Type B pancreatic cell (in vitro differentiated cells): Measurements from ENCODE around the gene SELENON. TPM values are rescaled to one million over a fixed set of nuclear protein-coding genes. Genes with fewer than 3 reads are reported as not detected.

ENCODE experiments used
- DNase-seq: peaks from one replicate; pipeline ENCODE4 v3.0.0; 2021; ENCODE audit warnings: mixed read lengths; ENCODE audit not compliant: unreplicated experiment; ENCODE audit errors: extremely low spot score
- H3K27ac Mint-ChIP-seq: 2 replicates; pipeline ENCODE4 v1.8.0; 2021; ENCODE audit warnings: mild to moderate bottlenecking, mixed read lengths
- H3K27me3 Mint-ChIP-seq: 2 replicates; pipeline ENCODE4 v1.8.0; 2021; ENCODE audit warnings: mixed read lengths
- H3K36me3 Mint-ChIP-seq: 2 replicates; pipeline ENCODE4 v1.8.0; 2021; ENCODE audit warnings: mixed read lengths
- H3K4me1 Mint-ChIP-seq: one replicate; pipeline ENCODE4 v1.8.0; 2021; ENCODE audit warnings: mixed read lengths; ENCODE audit not compliant: unreplicated experiment
- H3K4me3 Mint-ChIP-seq: 2 replicates; pipeline ENCODE4 v1.8.0; 2021; ENCODE audit warnings: mild to moderate bottlenecking, mixed read lengths
- H3K9me3 Mint-ChIP-seq: 2 replicates; pipeline ENCODE4 v1.8.0; 2021; ENCODE audit warnings: mixed read lengths
- CTCF ChIP-seq: fragments of 200-600 bp; sonication (generic); conservative IDR thresholded peaks from 2 replicates; pipeline ENCODE4 v1.5.0; 2021; ENCODE audit warnings: antibody characterized with exemption, mild to moderate bottlenecking
- total RNA-seq: library from RNA; stranded (reverse); gene quantifications from 2 replicates; pipeline ENCODE4 v1.2.1, GENCODE V29; 2021; ENCODE audit warnings: low replicate concordance

The SELENON gene
- total RNA-seq, 1 donor from 2014 or later: 68.7 TPM

- Mint-ChIP-seq H3K9me3 (no peaks in the 10 kb centered on the region), H3K36me3 (no peaks in the 10 kb centered on the region), H3K27ac (peak overlapping the region; percentile 14), H3K4me1 (peaks cover 32% of the 10 kb centered on the region), H3K4me3 (no peak overlapping the region), H3K27me3 (peaks cover 7% of the 10 kb centered on the region)
- TF ChIP-seq CTCF: no peak
- no peak for DNase-seq
Measured at GRCh38 chr1:25795946-25796810, 3.8 kb upstream of the SELENON start.

DNA sequence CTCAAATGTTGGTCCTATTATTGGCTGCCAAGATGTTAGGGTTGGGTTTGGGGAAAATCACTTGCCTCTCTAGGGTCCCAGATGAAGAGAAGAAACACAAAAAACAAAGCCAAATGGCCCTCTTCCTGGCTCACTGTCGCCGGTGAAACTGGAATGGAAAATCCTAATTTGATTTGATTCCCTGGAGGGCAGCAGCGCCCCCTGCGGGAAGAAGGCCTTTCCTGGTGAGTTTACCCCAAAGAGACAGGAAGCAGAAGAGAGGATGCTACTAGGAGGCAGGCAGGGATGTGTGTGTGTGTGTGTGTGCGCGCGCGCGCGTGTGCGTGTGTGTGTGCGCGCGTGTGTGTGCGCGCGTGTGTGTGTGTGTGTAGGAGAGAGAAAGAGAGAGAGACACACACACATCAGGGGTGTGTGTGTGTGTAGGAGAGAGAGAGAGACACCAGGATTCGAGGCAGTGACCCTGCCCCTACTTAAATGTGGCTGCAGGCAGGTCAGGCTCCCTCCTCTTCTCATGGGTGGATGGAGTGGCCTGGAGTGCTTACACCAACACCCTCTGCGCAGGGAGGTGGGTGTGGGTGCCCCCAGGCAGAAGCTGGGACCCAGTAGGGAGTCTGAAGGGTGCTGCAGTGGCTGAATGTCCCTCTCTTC is 3.1 kb upstream of the SELENON start:
- Mint-ChIP-seq H3K4me1 (peaks cover 25% of the 10 kb centered on the region), H3K36me3 (no peaks in the 10 kb centered on the region), H3K4me3 (peak overlapping the region; percentile 76), H3K9me3 (no peaks in the 10 kb centered on the region), H3K27me3 (peaks cover 7% of the 10 kb centered on the region), H3K27ac (peak overlapping the region; percentile 68)
- peak; percentile 87 for TF ChIP-seq CTCF
- peak; percentile 86 for DNase-seq

- Mint-ChIP-seq H3K4me1 (peaks cover 24% of the 10 kb centered on the region), H3K9me3 (no peaks in the 10 kb centered on the region), H3K27me3 (peaks cover 7% of the 10 kb centered on the region), H3K36me3 (no peaks in the 10 kb centered on the region), H3K27ac (peak overlapping the region; percentile 59), H3K4me3 (no peak overlapping the region)
- no peak for DNase-seq
- peak; percentile 64 for TF ChIP-seq CTCF
Measured at GRCh38 chr1:25797939-25798338, 2.1 kb upstream of the SELENON start.

GRCh38 chr1:25798666-25799351 is 1.2 kb upstream of the SELENON start:
- H3K27ac Mint-ChIP-seq: peak overlapping the region; percentile 59
- no peaks in the 10 kb centered on the region for H3K9me3 Mint-ChIP-seq
- H3K4me1 Mint-ChIP-seq: peaks cover 26% of the 10 kb centered on the region
- TF ChIP-seq CTCF: no peak
- DNase-seq: no peak
- H3K36me3 Mint-ChIP-seq: no peaks in the 10 kb centered on the region
- H3K4me3 Mint-ChIP-seq: peak overlapping the region; percentile 80
- H3K27me3 Mint-ChIP-seq: peaks cover 7% of the 10 kb centered on the region

- Mint-ChIP-seq H3K4me3 (peak overlapping the region; percentile 80), H3K27me3 (peaks cover 7% of the 10 kb centered on the region), H3K4me1 (peaks cover 32% of the 10 kb centered on the region), H3K9me3 (no peaks in the 10 kb centered on the region), H3K36me3 (no peaks in the 10 kb centered on the region), H3K27ac (peak overlapping the region; percentile 36)
- TF ChIP-seq CTCF: no peak
- no peak for DNase-seq
Measured at GRCh38 chr1:25799352-25799934, 550 bp upstream of the SELENON start.
